Upper lobe of right lung (tissue), 1 donor: Measurements from ENCODE around the gene VSTM2B. TPM values are rescaled to one million over a fixed set of nuclear protein-coding genes. Genes with fewer than 3 reads are reported as not detected.

Source experiments
- ATAC-seq: fragments of 200-7000 bp; cut with Tn5 transposase; one replicate; pipeline ENCODE4 v1.9.1; 2020; ENCODE audit warnings: mild to moderate bottlenecking, moderate library complexity
- DNase-seq: peaks from one replicate; pipeline ENCODE4 v3.0.0-alpha.2; 2020
- H3K27ac ChIP-seq: fragments of 200-600 bp; one replicate; pipeline ENCODE4 v1.8.0; 2022
- H3K27me3 ChIP-seq: fragments of 200-600 bp; one replicate; pipeline ENCODE4 v1.8.0; 2022; ENCODE audit warnings: mild to moderate bottlenecking
- H3K36me3 ChIP-seq: fragments of 200-600 bp; one replicate; pipeline ENCODE4 v1.8.0; 2022
- H3K4me1 ChIP-seq: fragments of 200-600 bp; one replicate; pipeline ENCODE4 v1.8.0; 2022
- H3K4me3 ChIP-seq: fragments of 200-600 bp; one replicate; pipeline ENCODE4 v1.8.0; 2022; ENCODE audit warnings: mild to moderate bottlenecking
- H3K9me3 ChIP-seq: fragments of 200-600 bp; one replicate; pipeline ENCODE4 v1.8.0; 2022
- CTCF ChIP-seq: fragments of 200-600 bp; IDR thresholded peaks from one replicate; pipeline ENCODE4 v1.8.0; 2022; ENCODE audit warnings: antibody characterized with exemption
- intact Hi-C: fragments of 100-400 bp; cut with DNase I; formaldehyde crosslinking; loops from one replicate; pipeline ENCODE4 v1.11.0; 2022
- total RNA-seq: library from RNA; stranded (reverse); fragmentation: NEBNext Ultra II Directional; extraction: Animal tissue kit (Norgen Biotek cat#: 25700); gene quantifications from one replicate; pipeline ENCODE4 v1.2.1, GENCODE V29; 2021
- donor health status: DM: no; HTN: yes; CAD: no; lungs with severe emphysema.

Gene VSTM2B
- total RNA-seq, 1 donor from 2014 or later, result not detected

- ATAC-seq (no peak), DNase-seq (no peak)
- Histone ChIP-seq H3K4me3 (no peak overlapping the region), H3K36me3 (no peaks in the 10 kb centered on the region), H3K4me1 (no peaks in the 10 kb centered on the region), H3K27me3 (peaks cover 4% of the 10 kb centered on the region), H3K9me3 (no peaks in the 10 kb centered on the region), H3K27ac (no peak overlapping the region)
- intact Hi-C loops, result no loop called here
- TF ChIP-seq CTCF, result no peak
These were observed 39.4 kb downstream of the VSTM2B start for GRCh38 chr19:29565171-29565570.

- intact Hi-C loops, result no loop called here
- no peaks in the 10 kb centered on the region for H3K4me1 ChIP-seq
- ATAC-seq (no peak), DNase-seq (no peak)
- H3K27me3 ChIP-seq, result peaks cover 4% of the 10 kb centered on the region
- H3K27ac ChIP-seq, result no peak overlapping the region
- H3K36me3 ChIP-seq, result no peaks in the 10 kb centered on the region
- no peak overlapping the region for H3K4me3 ChIP-seq
- no peak for TF ChIP-seq CTCF
- H3K9me3 ChIP-seq, result no peaks in the 10 kb centered on the region
These were observed 40.8 kb downstream of the VSTM2B start for GRCh38 chr19:29566496-29567054.

GRCh38 chr19:29567366-29567915, 41.6 kb downstream of the VSTM2B start:
- Histone ChIP-seq H3K9me3 (no peaks in the 10 kb centered on the region), H3K27ac (no peak overlapping the region), H3K4me1 (no peaks in the 10 kb centered on the region), H3K27me3 (peaks cover 6% of the 10 kb centered on the region), H3K4me3 (no peak overlapping the region), H3K36me3 (no peaks in the 10 kb centered on the region)
- no peak for ATAC-seq
- no peak for DNase-seq
- intact Hi-C loops, result no loop called here
- TF ChIP-seq CTCF, result no peak

- intact Hi-C loops, result no loop called here
- peaks cover 12% of the 10 kb centered on the region for H3K27me3 ChIP-seq
- no peak for DNase-seq
These were observed 42.5 kb downstream of the VSTM2B start for GRCh38 chr19:29568036-29569025.

More at GRCh38 chr19:29568036-29569025, 42.5 kb downstream of the VSTM2B start:
- H3K4me3 ChIP-seq, result no peak overlapping the region
- TF ChIP-seq CTCF, result no peak
- H3K4me1 ChIP-seq, result no peaks in the 10 kb centered on the region
- ATAC-seq, result no peak
- no peaks in the 10 kb centered on the region for H3K9me3 ChIP-seq
- H3K27ac ChIP-seq, result no peak overlapping the region
- H3K36me3 ChIP-seq, result no peaks in the 10 kb centered on the region
